ENCODE data around the gene AP1AR.
"Not testable (repeated sequence)": the region's sequence is repeated elsewhere in the genome, so short reads cannot be mapped to it uniquely, and the experiment has no call there.

The AP1AR gene, protein sequence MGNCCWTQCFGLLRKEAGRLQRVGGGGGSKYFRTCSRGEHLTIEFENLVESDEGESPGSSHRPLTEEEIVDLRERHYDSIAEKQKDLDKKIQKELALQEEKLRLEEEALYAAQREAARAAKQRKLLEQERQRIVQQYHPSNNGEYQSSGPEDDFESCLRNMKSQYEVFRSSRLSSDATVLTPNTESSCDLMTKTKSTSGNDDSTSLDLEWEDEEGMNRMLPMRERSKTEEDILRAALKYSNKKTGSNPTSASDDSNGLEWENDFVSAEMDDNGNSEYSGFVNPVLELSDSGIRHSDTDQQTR

GRCh38 chr4:112231779-112232713, at the start of gene AP1AR:
TSS of gene AP1AR (plus strand) at chr4:112231787. CDS start at chr4:112232092, 305 bp downstream.
- in situ Hi-C loops (cut with HindIII; ENCODE audit: low sequenced_read_pairs): no loop called here

- in situ Hi-C loops (cut with HindIII; ENCODE audit: low sequenced_read_pairs): no loop called here
Observed at GRCh38 chr4:112182604-112183003, 49.0 kb upstream of the AP1AR start.

DNA sequence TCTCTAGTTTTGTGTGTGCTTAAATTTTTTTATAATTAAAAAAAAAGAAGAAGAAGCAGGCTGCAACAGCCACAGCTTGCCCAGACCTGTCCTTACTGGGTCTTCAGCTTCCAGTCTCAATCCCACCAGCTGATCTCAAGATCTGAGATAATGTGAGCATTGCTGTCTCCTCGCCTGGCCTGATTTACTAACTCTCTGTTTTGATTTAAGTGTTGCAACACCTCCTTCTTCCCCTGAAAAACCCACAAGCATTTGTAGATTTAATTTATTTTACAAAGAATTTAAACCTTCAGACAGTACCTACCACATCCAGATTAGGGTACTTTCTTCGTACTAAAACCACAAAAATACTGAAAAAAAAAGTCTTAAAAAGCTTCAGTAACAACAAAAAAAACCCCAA, 48.3 kb upstream of the AP1AR start:
- in situ Hi-C loops (cut with HindIII; ENCODE audit: low sequenced_read_pairs): no loop called here

DNA sequence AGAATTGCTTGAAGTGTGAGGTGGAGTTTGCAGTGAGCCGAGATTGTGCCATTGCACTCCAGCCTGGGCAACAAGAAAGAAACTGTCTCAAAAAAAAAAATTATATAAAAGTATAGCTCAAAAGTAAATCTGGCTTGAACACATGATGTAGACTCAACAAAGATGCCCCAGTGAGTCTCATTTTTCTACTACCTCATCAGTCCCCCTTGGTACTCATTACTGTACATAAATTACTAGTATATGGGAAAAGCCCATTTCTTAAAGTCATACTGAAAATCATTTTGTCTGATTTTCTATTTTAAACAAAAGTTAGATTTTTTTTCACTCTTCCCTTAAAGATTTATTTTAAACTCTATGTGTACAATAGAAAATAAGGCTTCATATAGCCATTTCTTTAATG, 47.1 kb upstream of the AP1AR start:
- in situ Hi-C loops (cut with HindIII; ENCODE audit: low sequenced_read_pairs): no loop called here

DNA sequence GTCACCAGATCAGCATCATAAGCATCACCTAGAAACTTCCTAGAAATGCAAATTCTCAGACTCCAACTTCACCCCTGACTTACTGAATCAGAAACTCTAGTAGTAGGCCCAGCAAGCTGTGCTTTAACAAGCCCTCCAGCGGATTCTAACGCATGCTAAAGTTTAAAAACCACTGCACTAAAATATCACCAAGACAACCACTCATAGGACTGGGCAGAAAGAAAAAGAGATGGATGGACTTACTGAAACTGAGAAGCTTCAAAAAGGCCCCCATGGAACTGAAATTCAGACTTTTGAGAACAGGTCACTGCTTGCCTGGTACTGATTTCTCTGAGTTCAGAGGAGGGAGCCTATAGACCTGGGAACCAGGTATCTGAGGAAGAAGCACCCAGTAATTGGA, 46.3 kb upstream of the AP1AR start:
- in situ Hi-C loops (cut with HindIII; ENCODE audit: low sequenced_read_pairs): no loop called here

DNA sequence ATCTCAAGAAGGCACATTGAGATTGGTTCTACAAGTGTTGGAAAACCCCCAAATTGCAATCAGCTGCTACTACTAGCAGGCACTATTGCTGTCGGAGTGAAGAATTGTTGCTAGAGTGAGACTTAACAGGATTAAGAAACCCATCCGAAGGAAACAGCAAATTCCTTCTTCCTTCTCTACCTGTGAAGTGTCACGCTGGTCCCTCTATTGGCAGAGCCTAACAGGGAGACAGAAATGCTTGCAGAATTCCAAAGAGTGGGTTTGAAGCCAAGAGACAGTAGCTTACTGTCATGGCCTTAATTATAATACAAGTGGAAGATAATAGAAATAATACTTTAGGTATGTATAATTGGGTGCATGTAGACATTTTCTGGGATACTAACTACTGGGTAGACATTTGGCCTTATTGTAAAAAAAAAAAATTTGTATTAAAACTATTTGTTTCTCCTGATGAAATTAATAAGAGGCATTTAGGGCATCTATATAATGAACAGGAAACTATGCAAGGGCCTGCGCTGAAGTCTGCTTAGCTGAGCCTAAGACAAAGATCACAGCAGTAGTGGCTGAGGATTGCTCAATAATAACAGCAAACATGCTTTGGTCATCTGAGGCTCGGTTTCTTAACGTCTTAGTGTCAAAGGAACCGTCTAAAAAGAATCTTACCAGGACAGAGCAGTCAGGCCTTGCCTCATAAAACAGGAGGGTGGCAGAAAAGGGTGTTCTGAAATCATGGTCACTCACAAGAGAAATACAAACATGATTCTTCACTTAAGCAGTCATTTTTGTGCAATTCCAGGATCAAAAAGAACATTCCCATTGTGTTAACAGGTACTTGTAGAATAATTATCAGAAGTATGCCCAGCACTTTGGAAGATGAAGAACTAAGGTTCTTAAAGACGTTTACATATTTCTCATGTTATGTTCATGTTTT, 45.6 kb upstream of the AP1AR start:
- in situ Hi-C loops (cut with HindIII; ENCODE audit: low sequenced_read_pairs): no loop called here

DNA sequence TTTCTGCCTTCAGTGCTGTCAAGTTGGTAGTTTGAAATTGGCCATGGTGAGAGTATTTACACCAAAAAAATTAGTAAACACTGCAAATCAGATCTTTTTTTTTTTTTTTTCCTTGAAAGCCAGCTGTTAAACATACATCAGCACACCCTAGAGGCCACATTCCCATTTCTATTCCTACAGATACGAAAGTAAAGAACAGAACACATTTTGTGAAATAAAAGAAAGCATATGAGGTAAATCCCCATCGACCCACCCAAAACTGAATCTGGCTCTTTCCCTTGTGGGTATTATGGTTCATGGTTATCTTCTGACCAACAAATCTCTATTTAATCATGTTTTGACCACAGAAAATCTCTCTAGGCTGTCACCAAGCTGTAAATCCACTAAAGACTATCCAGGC, 41.8 kb upstream of the AP1AR start:
- in situ Hi-C loops (cut with HindIII; ENCODE audit: low sequenced_read_pairs): no loop called here

DNA sequence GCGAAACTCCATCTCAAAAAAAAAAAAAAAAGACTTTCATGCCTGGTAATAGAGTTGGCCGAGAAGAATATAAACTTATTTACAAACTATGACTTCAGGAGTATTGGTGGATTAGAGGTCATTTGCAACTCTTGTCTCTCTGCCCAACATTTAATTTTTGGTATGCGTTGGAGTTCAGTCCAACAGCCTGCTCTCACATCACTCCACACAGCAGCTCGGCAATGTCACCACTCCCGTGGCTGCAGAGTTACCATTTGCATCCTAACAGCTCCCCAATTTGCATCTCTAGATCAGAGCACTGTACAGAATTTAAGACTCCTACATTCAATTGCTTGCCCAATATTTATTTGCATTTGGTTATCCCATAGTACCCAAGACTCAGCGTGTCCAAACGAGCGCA, 40.9 kb upstream of the AP1AR start:
- in situ Hi-C loops (cut with HindIII; ENCODE audit: low sequenced_read_pairs): no loop called here

- in situ Hi-C loops (cut with HindIII; ENCODE audit: low sequenced_read_pairs): no loop called here
Observed at GRCh38 chr4:112196461-112196860, 35.1 kb upstream of the AP1AR start.

- in situ Hi-C loops (cut with HindIII; ENCODE audit: low sequenced_read_pairs): no loop called here
Observed at GRCh38 chr4:112199041-112199440, 32.5 kb upstream of the AP1AR start.

- in situ Hi-C loops (cut with HindIII; ENCODE audit: low sequenced_read_pairs): no loop called here
Observed at GRCh38 chr4:112201915-112202505, 29.6 kb upstream of the AP1AR start.

DNA sequence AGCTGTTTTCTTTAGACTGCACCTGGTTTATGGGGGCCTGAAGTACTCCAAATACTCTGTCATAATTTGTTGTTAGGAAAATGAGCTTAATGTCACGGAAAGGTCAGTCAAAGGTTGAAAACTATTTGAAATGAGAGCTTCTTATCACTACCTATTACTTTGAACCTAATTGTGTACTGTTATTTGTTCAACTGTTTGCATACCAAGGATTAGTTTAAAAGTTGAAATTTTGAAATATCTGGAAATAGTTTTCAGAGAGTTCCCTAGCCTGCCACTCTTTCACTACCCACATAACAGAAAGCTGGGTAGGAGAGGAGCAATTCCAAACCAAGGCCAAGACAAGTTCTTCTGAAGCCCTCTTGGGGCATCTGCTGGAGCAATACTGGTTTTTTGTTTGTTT, 28.0 kb upstream of the AP1AR start:
- in situ Hi-C loops (cut with HindIII; ENCODE audit: low sequenced_read_pairs): no loop called here

- in situ Hi-C loops (cut with HindIII; ENCODE audit: low sequenced_read_pairs): no loop called here
Observed at GRCh38 chr4:112206431-112206830, 25.2 kb upstream of the AP1AR start.

GRCh38 chr4:112208137-112209095, 23.2 kb upstream of the AP1AR start:
- in situ Hi-C loops (cut with HindIII; ENCODE audit: low sequenced_read_pairs): not testable (repeated sequence)

DNA sequence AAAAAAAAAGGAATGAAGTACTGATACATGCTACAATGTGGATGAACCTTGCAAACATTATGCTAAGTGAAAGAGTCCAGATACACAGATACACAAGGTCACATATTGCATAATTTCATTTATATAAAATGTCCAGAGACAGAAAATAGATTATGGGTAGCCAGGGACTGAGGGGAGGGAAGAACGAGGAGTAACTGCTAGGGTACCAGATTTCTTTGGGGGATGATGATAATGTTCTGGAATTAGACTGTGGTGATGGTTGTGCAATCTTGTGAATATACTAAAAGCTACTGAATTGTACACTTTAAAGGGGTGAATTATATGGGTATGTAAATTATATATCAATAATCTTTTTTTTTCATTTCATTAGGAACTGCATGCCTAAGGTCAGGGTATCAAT, 20.8 kb upstream of the AP1AR start:
- in situ Hi-C loops (cut with HindIII; ENCODE audit: low sequenced_read_pairs): no loop called here

DNA sequence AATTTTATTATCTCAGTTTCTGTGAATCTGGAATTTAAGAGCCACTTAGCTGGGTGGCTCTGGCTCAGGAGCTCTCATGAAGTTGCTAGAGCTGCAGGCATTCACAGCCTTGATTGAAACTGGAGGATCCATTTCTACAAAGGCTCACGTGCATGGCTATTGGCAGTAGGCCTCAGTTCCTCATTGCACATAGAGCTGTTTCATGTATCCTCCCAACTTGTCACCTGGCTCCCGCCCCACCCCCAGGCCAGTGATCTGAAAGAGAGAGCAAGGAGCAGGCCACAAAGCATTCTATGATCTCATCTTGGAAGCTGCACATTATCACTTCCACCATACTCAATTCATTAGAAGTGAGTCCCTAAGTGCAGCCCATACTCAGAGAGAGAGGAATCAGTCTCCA, 18.5 kb upstream of the AP1AR start:
- in situ Hi-C loops (cut with HindIII; ENCODE audit: low sequenced_read_pairs): no loop called here

DNA sequence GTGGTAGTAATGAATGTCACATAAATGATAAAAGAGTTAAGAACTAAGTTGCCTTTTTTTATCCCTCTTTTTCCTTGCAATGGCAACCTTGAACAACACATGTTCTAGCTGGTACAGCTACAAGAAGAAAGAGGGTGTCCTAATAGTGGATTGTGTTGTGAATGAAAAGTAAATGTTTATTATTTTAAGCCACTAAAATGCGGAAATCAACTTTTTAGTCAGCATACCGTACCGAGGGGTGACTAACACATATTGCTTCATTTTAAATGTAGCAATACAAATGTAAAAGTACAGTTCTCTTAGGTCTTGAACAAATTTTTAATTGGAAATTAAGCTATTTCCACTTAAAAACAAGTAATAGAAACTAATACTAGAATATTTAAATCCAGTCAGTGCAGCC, 17.7 kb upstream of the AP1AR start:
- in situ Hi-C loops (cut with HindIII; ENCODE audit: low sequenced_read_pairs): no loop called here

GRCh38 chr4:112214390-112215264, 17.0 kb upstream of the AP1AR start:
- in situ Hi-C loops (cut with HindIII; ENCODE audit: low sequenced_read_pairs): no loop called here

Measured in DLD1 (cell line).